G401 (cell line): ENCODE measurements around the gene SORBS1. TPM values are rescaled to one million over a fixed set of nuclear protein-coding genes. Genes with fewer than 3 reads are reported as not detected.
A peak's percentile ranks its signal among the peaks of the same experiment; 100 is the strongest.

Experiments used
- DNase-seq: peaks from one replicate; pipeline ENCODE4 v3.0.0-alpha.2; 2015; ENCODE audit warnings: low spot score
- in situ Hi-C: cut with HindIII; loops from 2 replicates; pipeline ENCODE4 v1.10.0; 2016; ENCODE audit warnings: low sequenced_read_pairs, mixed read lengths
- total RNA-seq: library from RNA; depleted of rRNA; stranded (reverse); fragments of >200 nt; shearing (Covaris generic); gene quantifications from 2 replicates; pipeline ENCODE4 v1.2.3, GENCODE V29; 2014

The SORBS1 gene
- total RNA-seq, 1 experiment from 2014 or later: not detected

GRCh38 chr10:95431900-95432342, 129.2 kb downstream of the SORBS1 start:
- no peak for DNase-seq
- in situ Hi-C loops: no loop called here

GRCh38 chr10:95430231-95430951, 130.8 kb downstream of the SORBS1 start:
- in situ Hi-C loops: no loop called here
- peak; percentile 88 for DNase-seq

GRCh38 chr10:95429639-95430038, 131.5 kb downstream of the SORBS1 start:
- in situ Hi-C loops: no loop called here
- DNase-seq: no peak

- peak; percentile 89 for DNase-seq
- in situ Hi-C loops: no loop called here
Measured at GRCh38 chr10:95428701-95429100, 132.5 kb downstream of the SORBS1 start.

GRCh38 chr10:95426482-95426881, 134.7 kb downstream of the SORBS1 start:
- in situ Hi-C loops: no loop called here
- DNase-seq: no peak

- no peak for DNase-seq
- in situ Hi-C loops: no loop called here
Measured at GRCh38 chr10:95425592-95426465, 135.3 kb downstream of the SORBS1 start.

GRCh38 chr10:95423164-95424005, 137.8 kb downstream of the SORBS1 start:
- in situ Hi-C loops: no loop called here
- DNase-seq: peak; percentile 54

- no peak for DNase-seq
- in situ Hi-C loops: no loop called here
Measured at GRCh38 chr10:95422233-95422632, 138.9 kb downstream of the SORBS1 start.

- peak; percentile 27 for DNase-seq
- in situ Hi-C loops: no loop called here
Measured at GRCh38 chr10:95421782-95422181, 139.4 kb downstream of the SORBS1 start.

GRCh38 chr10:95419399-95419798, 141.8 kb downstream of the SORBS1 start:
- DNase-seq: no peak
- in situ Hi-C loops: no loop called here

- DNase-seq: no peak
- in situ Hi-C loops: no loop called here
Measured at GRCh38 chr10:95416973-95417372, 144.2 kb downstream of the SORBS1 start.

- peak; percentile 36 for DNase-seq
- in situ Hi-C loops: no loop called here
Measured at GRCh38 chr10:95416270-95416669, 144.9 kb downstream of the SORBS1 start.

GRCh38 chr10:95415621-95416031, 145.5 kb downstream of the SORBS1 start:
- in situ Hi-C loops: no loop called here
- DNase-seq: peak; percentile 61

GRCh38 chr10:95414844-95415485, 146.2 kb downstream of the SORBS1 start:
- peak; percentile 78 for DNase-seq
- in situ Hi-C loops: no loop called here

GRCh38 chr10:95414016-95414830, 146.9 kb downstream of the SORBS1 start:
- DNase-seq: peak; percentile 59
- in situ Hi-C loops: no loop called here

- DNase-seq: no peak
- in situ Hi-C loops: no loop called here
Measured at GRCh38 chr10:95413588-95413987, 147.6 kb downstream of the SORBS1 start.

- in situ Hi-C loops: no loop called here
- DNase-seq: no peak
Measured at GRCh38 chr10:95411635-95412034, 149.5 kb downstream of the SORBS1 start.
